Renal cortex interstitium (tissue), 15 donors: ENCODE measurements around the gene PTPN22. TPM values are rescaled to one million over a fixed set of nuclear protein-coding genes. Genes with fewer than 3 reads are reported as not detected.
A peak's percentile ranks its signal among the peaks of the same experiment; 100 is the strongest.

Experiments used
- DNase-seq, 11 donors: peaks; one replicate each; pipeline ENCODE4 v3.0.0-alpha.2; 2013; ENCODE audit warnings: low read depth in 9 of 11, low spot score in 4 of 11; ENCODE audit errors: extremely low read depth in 1 of 11
- long read RNA-seq, 16 experiments: transcript quantifications; one replicate each; lab custom pipeline, GENCODE V29; 2026
- polyA plus RNA-seq, 3 donors: library from polyadenylated mRNA; unstranded; fragments of 120-200 nt; gene quantifications; one replicate each; pipeline ENCODE4 v1.2.1, GENCODE V29; 2013; ENCODE audit not compliant: insufficient read length in 3 of 3

PTPN22 gene
- under 1 TPM; 0.23 to 0.42 (median 0.25) TPM for polyA plus RNA-seq
- long read RNA-seq, donor 1 = 0 reads
- long read RNA-seq, donor 2 = 0 reads
- long read RNA-seq, donor 3 = 0 reads
- long read RNA-seq, donor 4 = 0 reads
- long read RNA-seq, donor 5 = 0 reads
- long read RNA-seq, donor 6 = 0 reads
- long read RNA-seq, donor 7 = 0 reads
- long read RNA-seq, donor 8 = 0 reads
- long read RNA-seq, donor 9 = 0 reads
- long read RNA-seq, donor 10 = 0 reads
- long read RNA-seq, donor 11 = 0 reads
- long read RNA-seq, donor 12 = 0 reads
- long read RNA-seq, donor 13, partial matches to known transcripts = 12 of 19 reads
- long read RNA-seq, donor 13, other reads (novel, unspliced or antisense) = 7 of 19 reads
- long read RNA-seq, donor 14 = 0 reads
- long read RNA-seq, donor 15 = 0 reads
- long read RNA-seq, donor 16 = 0 reads

DNA sequence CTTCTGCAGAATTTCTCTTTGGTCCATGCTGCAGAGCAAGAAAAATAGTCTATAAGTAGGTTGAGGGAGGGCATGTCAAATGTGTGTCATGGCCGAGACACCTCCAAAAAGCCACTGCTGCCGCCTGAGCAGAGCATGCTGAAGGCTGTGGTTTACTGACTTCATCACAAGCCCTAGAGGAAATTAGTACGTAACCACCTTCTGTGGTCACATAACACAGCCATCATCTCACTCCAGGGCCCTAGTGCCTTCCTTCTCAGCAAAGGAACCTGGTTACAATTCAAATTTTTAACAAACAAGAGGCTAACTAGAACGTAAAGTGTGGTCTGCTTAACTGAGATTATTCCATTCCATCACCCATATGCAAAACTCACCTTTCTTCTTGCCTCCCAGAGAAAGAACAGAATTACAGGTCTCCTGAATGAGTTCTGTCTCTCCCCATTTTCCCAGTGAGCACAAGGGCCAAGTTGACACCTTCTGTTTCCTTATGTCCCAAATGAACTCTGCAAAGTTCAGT lies at the start of gene PTPN22:
Gene PTPN22, minus strand, starts transcription at position 116 of the 517 bp plus-strand sequence.
- DNase-seq = no peak

DNA sequence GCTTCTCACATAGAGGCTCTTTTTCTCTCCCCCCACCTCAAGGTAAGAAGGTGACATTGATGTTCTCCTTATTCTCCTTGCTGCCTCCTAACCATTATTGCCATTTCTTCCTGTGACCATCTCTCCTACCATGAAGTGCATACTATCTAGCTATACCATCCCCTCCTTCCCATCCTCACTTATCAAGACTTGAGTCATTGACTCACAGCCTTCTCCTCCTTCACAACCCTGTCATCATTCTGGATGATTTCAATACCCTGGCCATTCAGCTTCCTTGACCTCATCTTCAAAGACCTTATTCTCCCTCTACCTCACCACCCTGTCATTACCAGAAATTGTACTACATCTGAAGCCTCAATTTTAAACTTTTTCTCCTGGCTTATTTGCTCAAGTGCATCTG lies 46.7 kb upstream of the PTPN22 start:
- DNase-seq = no peak

DNA sequence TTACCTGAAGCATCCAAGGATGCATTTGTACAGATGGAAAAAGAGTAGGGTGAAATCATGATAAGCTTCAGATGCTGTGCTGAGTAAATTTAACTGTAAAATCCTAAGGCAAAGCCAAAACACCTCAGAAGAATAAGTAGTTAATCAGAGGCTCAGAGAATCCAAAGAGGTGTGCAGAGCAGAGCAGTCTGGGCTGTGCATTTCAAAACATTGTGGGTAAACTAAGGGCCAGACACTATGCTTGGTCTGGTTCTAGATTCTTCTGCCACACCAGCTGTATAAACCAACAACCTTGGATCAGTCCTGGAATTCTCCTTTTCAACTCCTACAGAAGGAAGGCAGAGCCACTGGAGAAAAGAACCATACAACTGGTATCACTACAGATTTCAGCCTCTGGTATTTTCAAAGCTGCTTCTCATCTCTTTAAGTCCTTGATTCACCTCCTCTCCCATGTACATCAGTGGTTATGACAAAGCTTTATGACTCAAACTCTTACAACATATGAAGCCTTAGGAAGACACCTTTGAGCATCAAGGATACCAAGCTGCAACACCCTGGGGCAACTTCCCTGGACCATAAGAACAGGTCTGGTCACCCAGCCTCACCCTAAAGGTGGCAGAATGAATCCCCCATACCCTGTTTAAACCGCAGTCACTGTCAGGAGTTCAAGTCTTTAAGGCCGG lies 46.0 kb upstream of the PTPN22 start:
- DNase-seq = no peak

DNA sequence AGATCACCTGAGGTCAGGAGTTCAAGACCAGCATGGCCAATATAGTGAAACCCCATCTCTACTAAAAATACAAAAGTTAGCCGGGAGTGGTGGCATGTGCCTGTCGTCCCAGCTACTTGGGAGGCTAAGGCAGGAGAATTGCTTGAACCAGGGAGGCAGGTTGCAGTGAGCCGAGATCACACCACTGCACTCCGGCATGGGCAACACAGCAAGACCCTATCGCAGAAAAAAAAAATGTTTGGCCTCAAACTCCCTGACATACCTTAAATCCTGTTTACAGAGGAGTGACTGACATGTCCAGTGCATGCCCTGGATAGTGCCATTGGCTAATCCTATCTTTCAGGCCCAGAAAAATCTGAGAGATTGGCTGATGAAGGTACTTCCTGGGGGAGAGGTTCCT lies 45.5 kb upstream of the PTPN22 start:
- DNase-seq = no peak

DNA sequence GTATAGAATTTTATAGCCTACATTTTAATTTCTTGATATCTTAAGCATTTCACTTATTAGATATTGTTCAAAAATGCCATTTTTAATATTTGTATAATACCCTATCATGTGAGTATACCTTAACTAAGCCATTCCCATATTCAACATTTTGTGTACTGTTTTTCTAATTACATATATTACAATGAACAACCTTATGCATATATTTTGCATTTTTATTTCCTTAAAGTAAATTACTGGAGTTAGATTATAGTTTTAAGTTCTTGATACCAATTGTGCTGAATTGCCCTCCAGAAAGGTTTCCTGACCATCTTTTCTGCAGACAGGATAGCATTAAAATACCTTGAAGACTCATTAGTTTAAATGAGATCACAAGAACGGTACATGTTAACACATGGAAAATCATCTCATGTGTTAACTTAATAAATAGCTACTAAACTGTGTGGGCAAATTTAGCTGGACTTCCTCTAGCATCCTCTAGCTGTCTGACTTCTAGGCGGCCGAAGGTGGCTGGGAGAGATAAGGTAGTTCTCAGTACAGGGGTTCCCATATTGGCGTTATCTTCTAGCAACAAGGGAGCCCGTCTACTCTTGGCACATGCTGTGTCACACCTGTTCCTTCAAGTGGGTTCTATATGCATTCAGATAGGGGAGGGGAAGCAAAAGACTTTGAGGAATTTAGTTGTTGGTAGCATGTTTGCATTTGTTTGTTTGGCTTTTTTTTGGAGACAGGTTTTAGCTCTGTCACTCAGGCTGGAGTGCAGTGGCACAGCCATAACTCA lies 42.6 kb upstream of the PTPN22 start:
- no peak for DNase-seq

DNA sequence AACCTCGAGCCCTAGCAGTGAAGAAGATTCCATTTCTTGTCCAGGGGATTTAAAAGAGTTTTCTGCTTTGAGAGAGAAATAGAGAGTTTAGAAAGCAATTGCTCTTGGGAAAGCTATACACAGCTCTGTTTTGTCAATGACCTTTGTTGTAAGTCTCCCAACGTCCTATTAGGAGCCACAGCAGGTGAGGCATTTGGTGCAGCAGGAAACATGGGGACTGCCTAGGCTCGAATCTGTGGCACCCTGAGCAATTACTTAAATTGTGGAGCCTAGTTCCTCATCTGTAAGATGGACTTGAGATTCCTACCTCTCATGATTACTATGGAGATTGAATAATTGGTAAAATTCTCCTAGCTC lies 41.8 kb upstream of the PTPN22 start:
- DNase-seq = no peak

DNA sequence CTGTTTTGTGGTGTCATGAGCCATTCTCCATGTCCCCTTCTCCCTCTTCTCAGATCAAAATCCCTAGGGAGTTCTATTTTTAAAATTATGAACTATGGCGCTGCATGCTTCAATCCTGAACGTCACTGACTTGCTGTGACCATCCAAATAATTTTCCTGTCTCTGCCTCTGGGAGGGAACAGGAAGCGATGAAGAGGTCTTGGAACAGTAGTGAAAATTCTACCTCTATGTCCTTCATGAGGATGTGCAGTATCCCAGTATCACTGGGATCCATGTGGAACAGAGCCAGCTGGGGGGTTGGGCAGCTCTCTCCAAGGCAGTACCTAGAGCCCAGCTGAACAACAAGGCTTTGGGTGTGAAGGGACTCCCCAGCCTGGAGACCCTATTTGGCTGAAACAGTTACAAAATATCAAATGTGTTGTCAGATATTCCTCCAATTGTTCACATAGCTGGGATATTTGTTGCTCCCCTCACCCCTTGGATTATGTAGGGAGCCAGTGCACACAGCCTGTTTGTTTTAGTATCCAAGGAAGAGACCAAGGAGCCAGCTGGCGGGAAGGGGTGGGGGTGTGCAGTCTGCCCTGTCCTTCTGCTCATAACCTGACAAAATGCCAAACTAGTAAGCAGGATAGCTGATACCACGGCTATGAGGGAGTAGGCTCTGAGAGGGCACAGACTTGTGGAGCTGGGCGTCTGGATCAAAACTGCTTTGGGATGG lies 41.2 kb upstream of the PTPN22 start:
- peak in 2 of 11 donors; percentile 15 to 22 for DNase-seq

DNA sequence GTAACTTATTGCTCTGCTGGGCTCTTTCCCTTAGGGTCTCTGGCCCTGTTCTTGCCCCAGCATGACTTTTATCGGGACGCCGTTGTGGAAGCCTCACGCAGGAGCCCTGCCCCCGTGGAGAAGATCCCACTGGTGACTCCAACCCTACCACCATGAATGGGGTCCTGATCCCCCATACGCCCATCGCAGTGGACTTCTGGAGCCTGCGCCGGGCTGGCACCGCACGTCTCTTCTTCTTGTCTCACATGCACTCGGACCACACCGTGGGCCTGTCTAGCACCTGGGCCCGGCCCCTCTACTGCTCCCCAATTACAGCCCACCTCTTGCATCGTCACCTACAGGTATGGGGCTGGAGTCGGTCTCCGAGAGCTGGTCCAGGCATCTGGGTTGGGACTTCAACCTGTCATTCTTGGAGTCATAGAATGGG lies 33.9 kb upstream of the PTPN22 start:
- DNase-seq = peak in 3 of 11 donors; percentile 8 to 18 (median 9)

DNA sequence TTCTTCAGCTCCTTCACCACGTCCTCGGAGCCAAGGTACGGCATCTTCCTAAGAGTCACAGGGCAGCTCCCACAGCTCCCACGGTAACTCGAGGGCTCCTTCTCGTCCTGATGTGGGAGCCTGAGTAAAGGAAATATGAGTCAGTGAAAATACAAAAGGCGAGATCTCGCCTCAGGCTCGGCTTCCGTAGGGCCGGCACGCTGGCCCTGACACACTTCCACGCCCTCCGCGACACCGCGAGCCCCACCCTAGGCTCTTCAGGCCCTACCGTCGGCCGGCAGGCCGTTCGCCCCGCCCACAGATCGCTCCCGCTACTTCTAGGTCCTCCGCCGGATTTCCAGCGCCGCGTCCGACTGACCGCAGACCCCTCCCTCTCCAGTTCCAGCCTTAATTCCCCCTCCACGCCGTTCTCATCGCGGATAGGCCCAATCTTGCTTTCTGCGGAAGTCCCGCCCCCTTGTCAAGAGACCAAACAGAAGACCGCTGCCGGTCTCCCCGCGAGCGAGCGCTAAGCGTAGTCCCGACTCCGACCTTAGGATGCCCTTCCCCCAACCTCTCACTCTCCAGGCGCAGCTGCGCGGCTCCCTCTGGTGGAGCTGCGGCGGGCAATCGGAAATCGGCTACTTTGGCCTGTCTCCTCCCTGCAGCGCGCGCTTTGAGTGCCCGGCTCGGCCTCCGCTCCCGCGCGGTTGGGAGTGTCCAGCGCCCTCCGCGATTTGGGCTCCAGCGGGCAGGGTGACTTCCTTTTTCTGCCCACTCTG lies 33.3 kb upstream of the PTPN22 start, which contains the start of the genes AP4B1 and DCLRE1B:
Gene AP4B1, minus strand, starts transcription at position 126 of the 761 bp plus-strand sequence. Its CDS starts 82 bp downstream, at position 44.
Gene DCLRE1B, plus strand, starts transcription at position 653 of the 761 bp plus-strand sequence. CDS start 261 bp downstream, outside the sequence.
- peak; percentile 98 to 100 (median 100) for DNase-seq

DNA sequence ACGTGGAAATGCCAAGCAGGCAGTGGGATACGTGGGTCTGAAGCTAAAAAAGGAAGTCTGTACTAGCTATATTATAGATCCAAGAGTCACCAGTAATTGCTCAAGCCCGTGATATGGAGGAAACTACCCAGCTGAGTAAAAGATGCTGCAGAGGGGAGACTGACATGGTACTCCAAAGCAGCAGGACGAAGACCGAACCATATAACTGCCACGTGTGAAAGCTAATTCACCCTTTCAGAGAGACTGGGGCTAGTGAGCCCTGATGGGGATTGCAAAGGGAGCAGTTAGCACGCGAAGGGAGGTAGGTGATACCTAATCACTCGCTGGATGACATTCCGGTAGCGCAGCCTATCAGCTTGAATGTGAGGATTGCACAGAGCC lies 32.8 kb upstream of the PTPN22 start:
- DNase-seq = no peak

DNA sequence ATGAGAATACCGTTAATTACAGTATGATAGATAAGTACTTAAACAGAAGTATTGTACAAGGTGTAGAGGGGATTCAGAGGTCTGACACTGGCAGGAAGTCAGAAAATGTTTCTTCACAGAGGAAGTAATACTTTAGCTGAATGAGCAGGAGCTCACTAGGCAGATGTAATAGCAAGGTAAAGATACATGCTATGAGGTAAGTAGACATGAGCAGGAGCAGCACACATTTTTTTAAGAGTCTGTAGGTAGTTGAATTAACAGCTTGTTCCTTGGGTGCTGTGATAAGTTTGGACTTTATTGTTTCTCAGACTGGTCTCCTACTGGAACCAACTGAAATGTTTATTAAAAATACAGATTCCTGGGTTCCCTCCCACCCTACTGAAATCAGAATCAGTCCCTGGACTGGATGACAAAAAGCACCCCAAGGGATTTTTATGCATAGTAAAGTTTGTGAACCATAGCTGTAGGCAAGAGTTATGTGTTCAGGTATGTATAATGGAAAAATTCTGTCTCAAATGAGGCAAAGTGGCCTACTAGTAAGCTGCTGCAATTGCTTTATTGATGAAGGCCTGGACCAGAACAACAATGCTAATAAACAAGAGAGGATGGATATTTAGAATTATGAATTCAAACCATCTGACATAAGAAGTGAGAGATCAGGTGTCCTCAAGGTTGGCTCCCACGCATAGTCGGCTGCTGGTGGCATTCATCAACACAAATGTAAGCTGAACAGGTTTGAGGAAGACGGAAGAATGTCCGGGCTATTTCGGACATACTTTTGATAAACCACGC lies 32.2 kb upstream of the PTPN22 start:
- peak in 3 of 11 donors; percentile 5 to 15 (median 14) for DNase-seq

DNA sequence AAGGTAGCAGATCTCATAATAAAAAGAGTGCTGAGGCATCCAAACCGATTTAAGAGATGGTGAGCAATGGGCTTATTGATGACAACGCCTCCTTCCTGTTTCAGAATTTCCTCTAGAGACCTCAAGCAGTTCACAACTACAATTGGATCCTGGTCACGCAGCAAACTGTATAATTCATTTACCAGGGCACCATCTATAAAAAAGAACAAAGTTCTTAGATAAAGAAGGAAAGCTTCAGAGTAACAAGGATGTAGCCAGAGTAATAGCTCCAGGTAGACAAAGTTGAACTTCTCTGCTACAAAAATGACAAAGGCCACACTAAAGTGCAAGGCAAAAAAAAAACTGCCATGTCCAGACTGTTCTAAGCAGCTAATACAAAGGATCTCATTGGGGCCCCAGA lies 29.7 kb upstream of the PTPN22 start:
- no peak for DNase-seq

DNA sequence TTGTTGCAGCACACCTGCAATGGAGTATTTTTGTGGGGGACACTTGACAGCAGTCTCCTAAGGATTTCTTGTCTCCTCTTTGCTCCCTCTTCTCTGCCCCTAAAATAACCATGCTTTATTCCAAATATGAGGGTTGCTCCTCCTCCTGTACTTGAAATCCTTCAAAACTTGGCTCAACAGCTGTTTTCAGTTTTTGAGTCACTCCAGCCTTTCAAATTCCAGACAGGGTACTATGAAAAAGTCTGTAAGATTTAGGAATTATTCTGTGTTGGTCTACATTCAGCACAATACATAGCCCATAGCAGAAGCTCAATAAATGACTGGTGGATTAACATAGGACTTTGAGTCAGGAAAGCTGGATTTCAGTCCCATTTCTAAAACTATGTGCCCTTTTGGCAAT lies 27.6 kb upstream of the PTPN22 start:
- no peak for DNase-seq

DNA sequence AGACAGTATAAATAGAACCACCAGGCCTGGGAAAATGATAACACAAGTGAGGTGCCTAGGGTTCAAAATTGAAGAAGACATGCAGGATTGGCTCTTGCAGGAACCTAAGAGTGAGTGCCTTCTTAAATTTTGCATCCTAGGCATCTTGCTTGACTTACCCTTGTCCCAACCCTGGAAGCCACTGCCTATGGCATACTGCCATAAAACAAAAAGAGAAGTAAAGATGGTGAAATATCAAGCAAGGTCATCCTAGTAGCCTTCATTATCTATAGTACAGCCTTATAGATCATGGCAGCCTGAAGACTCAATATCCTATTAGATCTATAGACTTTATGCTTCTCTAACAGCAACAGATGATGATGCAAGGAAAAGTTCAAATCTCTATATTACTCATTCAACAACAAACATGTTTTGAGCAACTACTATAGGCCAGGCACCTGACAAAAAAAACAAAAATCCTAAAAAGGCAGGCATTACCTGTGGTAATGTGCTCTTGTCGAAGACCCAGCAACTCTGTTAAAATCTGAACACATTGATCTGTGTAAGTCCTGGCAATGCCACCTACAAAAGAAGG lies 26.8 kb upstream of the PTPN22 start:
- no peak for DNase-seq

DNA sequence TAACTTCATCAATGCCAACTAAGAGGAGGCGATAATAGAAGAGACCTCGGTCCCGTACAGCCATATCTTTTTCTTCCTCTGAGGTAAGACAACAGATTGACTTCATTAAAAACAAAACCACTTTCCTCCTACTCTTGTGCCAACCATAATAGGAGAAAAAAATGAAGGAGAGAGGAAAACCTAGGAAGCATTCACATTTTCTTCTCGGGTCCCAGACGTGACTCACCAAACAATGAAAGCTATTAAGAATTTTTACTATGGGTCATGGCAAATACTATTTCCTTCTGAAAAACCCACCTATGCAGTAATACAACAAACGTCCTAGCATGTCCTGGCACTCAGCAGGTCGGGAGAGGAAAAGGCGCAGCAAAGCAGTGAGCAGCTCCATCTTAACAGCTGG lies 24.4 kb upstream of the PTPN22 start:
- DNase-seq = no peak

DNA sequence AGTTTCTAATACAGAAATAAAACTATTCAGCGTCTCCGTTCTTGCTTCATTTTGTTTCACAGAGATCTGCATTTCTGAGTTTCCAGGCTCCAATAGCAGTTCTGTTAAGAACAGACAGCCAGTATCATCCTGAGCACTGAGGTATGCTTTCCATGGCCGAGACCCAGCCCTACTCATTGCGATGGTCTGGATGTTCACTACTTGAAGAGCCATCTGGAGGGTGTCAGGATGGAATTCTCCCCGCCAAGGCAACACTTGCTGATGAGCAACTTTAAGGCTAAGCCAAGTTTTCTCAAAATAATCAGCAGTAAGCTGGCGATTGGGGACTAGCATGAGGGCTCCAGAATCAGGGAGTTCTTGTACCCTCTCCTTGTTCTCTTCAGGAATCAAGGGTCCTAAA lies 23.6 kb upstream of the PTPN22 start:
- no peak for DNase-seq

DNA sequence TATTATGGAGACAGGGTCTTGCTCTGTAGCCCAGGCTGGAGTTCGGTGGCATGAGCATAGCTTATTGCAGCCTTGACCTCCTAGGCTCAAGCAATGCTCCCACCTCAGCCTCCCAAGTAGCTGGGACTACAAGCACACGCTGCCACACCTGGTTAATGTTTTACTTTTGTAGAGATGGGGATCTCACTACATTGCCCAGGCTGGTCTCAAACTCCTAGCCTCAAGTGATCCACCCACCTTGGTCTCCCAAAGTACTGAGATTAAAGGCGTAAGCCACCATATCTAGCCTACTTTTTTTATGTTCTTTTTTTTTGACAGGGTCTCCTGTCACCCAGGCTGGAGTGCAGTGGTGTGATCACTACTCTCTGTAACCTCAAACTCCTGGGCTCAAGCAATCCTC lies 21.8 kb upstream of the PTPN22 start:
- DNase-seq = no peak
